Left renal cortex interstitium (tissue), 4 donors: ENCODE data around the gene NR3C2. TPM values are rescaled to one million over a fixed set of nuclear protein-coding genes. Genes with fewer than 3 reads are reported as not detected.
"Not testable (repeated sequence)": the region's sequence is repeated elsewhere in the genome, so short reads cannot be mapped to it uniquely, and the experiment has no call there.

Experiments
- DNase-seq, 4 donors: peaks; one replicate each; pipeline ENCODE4 v3.0.0-alpha.2; 2013; ENCODE audit warnings: low read depth in 4 of 4, low spot score in 2 of 4, missing footprints in 1 of 4
- polyA plus RNA-seq, 4 donors: library from polyadenylated mRNA; unstranded; fragments of 120-200 nt; gene quantifications; one replicate each; pipeline ENCODE4 v1.2.1, GENCODE V29; 2013; ENCODE audit not compliant: insufficient read length in 4 of 4

NR3C2 gene
- polyA plus RNA-seq, 4 donors: 14.0 to 20.0 (median 16.0) TPM

DNA sequence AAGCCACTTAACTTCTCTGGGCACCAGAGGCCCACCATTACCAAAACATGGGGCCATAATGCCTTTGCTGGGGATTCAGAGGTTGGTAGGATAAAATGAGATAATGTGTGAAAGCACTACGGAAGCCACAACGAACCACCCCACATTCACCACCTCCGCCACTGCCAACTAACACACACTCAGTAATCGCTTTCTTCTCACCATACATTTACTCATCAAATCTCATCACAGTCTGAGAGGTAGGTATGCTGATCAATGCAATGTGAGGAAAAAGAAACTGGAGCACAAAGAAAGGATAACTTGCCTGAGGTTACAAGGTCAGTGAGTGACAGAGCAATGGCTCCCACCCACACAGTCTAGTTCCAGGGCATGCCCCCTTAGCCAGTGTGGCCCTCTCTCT lies 257.3 kb downstream of the NR3C2 start:
- no peak for DNase-seq

DNA sequence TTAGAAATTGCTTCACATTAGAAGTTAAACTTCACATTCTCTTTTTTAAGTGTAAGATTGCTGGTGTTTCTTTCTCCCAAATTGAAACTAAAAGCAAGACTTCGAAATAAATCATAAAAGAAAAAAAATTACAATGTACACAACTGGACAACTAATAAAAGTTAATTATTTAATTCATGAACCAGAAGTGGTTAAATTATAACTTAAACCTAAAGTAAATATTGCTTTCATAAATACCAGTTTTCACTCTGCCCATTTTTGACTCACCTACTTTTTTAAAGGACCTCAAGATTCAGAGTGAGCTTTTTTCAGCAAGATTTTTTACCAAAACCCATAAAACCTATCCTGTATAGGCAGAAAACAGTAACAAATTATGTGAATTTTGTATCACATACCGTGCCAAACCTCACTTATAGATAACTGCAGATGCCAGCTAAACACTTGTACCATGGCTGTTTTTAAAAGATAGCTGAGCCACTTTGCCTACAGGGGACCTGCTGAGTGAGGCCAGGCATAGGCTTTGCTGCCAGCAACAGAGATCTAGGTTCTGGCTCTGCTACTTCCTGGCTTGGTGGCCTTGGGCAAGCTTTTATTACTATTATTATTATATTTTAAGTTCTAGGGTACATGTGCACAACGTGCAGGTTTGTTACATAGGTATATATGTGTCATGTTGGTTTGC lies 259.8 kb downstream of the NR3C2 start:
- no peak for DNase-seq

DNA sequence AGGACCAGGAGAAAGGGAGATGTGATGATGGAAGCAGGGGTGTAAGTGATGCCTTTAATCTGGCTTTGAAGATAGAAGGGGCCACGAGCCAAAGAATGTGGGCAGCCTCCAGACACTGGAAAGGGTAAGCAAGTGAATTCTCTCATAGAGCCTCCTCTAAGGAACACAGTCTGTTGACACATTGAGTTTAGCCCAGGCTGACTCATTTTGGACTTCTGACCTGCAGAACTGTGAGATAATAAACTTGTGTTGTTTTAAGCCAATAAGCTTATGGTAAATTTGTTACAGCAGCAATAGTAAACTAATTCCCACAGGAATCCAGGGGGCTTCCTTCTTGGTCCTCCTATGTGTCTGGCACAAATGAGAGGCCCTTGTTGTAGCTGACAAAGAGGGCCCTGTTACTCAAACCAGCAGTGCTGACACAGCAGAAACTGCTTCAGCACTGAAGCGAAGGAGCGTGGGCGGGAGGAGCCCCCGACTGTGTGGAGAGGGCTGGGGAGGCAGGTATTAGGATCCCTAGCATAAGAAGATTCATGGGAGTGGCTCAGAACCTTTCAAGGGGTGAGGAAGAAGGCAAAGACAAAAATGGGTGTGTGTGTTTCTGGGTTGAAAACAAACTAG lies 268.7 kb downstream of the NR3C2 start:
- no peak for DNase-seq

DNA sequence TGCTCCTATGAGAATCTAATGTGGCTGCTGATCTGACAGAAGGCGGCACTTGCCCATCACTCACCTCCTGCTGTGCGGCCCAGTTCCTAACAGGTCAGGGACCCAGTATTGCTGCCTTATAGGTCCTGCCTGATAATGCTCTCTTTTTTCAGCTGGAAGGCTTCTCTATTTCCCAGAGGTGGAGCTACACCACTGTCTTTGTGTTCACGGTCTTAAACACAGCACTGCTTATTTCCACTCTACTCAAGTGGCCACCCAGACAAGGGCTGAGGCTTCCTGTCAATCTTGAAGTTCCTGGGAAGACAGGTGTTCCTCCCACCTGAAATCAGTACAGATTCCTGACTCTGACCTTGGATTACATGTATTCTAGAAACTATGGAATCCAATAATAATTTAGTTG lies 270.6 kb downstream of the NR3C2 start:
- DNase-seq: no peak

DNA sequence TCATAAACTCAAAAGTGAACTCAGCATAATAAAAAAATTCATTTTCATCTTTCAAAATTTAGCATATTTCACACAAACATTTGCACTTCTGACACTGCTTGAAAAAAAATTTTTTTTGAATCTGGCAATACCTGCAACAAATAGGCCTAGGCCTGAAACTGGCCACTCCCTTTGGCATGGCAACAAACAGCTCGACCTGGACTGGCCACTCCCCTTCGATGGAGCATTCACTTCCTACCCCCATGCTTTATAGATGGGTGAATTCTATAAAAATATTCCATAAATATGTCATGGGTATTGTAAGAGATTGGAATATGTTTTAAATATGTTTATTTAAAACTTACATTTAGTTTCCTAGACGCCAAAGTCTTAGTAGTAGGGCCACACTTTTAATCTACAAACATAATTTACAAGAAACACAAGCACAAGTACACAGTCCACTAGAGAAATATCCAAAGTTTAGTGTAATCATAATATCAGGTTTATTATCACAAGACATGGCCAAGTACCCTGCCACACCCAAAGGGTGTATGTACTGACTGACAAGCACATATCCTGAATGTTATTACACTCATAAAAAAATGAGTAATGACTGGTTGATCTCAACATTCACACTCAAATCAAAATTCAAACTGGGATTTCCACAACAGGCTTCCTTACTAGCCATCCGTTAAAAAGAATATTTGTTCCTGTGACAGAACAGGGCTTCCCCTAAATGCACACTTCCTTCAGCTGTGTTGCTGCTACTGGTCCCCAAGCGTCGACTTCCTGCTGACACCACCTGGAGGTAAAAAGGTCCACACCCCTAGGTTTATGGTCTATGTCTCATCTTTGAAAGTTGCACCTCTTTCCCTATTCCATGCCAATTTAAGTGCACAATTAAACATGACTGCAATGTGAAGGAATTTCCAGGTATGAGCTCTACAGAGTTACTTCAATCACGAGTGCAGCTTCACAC lies 271.5 kb downstream of the NR3C2 start:
- no peak for DNase-seq

DNA sequence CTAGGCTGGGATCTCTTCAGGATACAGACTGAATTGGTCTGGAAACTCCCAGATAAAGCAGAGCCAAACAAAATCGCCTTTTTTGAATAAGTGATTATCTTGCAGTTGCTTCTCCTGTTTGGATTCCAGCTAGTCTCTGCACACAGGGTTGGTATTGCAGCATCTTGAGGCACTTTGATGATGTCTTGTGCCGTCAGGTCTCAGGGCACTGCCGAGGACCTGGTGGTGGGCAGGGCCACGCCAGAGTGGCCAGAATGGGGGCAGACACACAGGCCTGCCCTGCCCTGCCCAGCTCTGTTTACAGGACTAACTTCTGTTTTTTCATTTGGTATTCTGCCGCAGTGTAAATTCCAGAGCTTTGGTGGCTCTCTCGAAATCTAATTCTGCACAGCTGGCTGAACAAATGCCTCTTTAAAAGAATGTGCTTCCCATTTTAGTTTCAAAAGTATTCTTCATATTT lies 276.1 kb downstream of the NR3C2 start:
- DNase-seq: no peak

DNA sequence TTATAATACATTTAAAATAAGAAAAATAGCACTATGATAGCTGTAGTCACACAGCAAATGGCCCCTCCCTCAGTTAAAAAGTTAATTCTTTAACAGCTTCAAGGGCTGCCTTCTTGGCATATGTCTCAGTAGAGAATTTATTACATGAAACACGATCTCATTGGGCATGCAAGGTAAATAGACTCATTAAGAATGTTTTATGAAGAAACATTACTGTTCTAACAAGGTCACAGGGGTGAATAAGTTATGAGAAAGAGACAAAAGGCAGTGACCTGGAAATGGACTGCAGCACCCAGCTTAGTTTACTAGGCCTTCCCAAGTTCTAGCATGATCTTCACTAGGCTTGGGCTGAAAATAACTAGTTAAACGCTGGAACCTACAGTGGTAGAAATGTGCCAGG lies 277.7 kb downstream of the NR3C2 start:
- peak in 2 of 4 donors; percentile 53 to 59 for DNase-seq

DNA sequence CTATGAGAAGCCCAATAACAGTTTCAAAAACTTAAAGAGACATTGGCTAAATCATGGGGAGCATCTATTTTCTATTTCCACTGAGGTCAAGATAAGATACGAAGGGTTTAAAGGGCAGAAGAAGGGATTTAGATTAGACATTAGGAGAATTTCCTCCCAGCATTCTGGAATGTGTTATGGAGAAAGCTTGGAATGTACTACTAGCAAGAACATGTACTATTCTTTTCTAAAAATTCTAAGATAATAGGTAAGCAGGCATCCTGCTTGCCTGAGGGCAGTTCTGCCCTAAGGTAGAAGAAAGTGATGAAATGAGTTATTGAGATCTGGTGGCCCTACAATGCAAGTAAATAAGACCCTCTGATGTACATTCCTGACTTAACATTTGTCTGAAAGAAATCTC lies 279.2 kb downstream of the NR3C2 start:
- no peak for DNase-seq

DNA sequence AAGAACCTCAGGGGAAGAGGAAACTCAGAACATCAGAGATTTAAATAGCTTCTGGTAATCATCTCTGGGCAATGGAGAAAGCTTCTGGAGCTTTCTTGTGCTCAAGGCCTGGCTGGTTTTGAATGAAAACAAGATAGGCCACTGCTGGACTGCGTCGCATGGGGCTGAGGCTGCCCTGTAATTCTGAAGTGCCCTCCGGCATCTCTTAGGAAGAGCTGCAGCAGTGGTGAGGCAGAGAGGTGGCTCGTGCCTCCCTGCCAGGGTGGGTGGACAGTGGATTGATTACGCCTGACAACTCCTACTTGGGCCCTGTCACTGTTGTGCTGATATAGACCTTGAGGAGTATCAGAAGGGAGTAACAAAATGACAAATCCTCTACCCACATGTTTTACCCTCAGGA lies 279.7 kb downstream of the NR3C2 start:
- no peak for DNase-seq

DNA sequence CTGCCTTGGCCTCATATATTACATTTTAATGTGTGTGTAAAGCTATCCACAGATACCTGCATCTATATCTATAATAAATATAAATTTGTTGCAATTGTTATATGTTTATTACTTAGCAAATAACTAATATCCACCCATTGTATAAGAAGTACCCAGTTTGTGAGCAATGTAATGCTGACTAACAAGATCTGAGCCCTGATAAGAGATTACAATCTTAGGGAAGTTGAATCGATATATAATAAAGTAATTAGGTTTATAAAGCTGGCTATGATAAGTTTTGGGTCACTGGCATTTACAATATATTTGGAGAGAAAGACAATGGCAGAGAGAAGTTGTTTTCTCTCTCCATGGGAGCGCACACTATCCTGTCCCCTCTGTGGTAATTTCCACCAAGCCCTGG lies 280.6 kb downstream of the NR3C2 start:
- DNase-seq: no peak

DNA sequence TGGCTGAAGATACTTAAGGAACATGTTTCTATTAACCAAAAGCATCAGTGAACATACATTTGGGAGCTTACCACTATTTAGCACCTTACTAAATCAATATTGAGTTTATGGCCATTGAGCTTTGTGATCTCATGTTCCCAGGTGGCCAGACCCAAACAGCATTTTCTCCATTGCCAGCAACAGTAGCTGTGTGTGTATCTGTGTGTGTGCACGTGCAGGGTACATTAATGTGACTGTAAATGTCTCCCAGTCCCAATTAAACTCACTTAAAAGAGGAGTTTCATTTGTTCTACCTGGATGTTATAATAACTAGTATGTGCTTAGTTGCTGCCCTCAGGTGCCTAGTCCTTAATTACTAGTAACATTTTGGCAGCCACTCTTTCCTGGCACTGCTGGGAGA lies 282.4 kb downstream of the NR3C2 start:
- no peak for DNase-seq

DNA sequence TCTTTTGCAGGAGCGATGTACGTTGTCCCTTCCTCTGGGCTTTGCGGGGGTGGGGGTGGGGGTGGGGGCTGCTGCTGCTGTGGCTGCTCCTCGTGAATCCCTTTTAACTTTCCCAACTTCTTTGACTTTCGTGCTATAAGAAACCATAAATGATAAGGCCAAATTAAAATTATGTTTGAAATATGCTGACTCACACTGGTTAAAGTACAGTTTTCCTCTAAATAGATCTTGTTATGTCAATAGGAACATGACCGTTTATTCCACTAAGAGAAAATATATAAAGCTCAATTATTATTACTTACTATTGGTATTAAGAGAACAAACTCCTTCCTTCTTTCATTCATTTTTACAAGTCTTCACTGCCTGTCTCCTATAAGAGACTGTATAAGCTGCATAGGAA lies 287.4 kb downstream of the NR3C2 start:
- no peak for DNase-seq

DNA sequence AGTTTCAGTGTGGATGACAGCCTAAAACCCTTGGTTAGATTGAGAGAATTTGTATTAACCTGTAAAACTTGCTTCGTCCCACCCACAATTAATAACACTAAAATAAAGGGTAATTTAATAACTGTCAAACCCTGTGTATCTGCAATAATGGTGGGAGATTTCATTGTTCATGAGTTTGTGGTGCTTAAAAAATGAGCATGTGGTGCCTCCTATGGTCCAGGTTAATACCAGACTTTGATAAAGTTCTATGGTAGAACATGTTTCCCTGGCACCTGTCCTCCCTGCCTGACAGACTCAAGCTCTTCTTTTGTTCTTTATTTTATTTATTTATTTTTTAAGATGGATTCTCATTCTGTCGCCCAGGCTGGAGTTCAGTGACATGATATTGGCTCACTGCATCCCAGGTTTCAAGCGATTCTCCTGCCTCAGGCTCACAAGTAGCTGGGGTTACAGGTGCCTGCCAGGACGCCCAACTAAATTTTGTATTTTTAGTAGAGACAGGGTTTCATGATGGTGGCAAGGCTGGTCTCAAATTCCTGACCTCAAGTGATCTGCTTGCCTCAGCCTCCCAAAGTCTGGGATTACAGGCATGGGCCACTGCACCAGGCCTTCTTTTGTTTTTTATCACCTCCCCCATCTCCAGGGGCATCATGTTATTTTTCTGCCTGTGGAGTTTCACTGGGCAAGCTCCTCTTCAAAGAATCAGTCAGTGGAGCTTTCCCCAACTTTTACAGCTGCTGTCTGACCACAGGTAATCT lies 289.2 kb downstream of the NR3C2 start:
- peak; percentile 32 to 49 (median 40) for DNase-seq

DNA sequence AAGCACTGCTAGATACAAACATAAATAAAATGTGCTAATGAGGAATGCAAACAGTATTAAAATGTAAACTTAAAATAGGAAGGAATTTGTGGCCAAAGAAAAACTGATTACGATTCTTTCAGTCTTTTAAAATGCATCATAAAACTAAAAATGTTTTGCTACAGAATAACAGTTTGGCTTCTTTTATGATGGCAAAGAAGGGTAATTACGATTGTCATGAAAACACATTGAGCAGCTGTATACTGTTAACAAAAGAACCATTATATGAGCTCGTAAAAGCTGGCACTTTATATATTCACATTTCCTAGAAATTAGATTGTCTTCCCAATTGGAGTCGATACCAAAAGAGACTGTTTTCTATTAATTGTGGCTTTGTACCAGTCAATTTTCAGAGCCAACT lies 290.4 kb downstream of the NR3C2 start:
- no peak for DNase-seq

DNA sequence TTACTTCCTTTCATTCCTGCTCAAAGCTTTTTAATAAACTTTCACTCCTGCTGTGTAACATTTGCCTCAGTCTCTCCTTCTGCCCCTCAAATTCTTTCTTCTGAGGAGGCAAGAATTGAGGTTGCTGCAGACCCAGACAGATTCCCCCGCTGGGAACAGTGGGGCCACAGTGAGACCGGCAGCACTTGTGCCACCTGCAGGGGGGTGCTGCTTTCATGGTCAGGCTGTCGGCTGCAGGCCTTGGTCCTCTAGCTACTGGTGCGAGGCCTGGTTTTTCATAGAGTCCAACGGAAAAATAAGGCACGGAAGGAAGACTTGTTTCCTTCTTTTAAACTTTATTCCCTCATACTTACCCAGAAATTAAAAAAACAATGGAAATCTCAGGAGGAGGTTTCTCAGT lies 296.7 kb downstream of the NR3C2 start:
- no peak for DNase-seq

DNA sequence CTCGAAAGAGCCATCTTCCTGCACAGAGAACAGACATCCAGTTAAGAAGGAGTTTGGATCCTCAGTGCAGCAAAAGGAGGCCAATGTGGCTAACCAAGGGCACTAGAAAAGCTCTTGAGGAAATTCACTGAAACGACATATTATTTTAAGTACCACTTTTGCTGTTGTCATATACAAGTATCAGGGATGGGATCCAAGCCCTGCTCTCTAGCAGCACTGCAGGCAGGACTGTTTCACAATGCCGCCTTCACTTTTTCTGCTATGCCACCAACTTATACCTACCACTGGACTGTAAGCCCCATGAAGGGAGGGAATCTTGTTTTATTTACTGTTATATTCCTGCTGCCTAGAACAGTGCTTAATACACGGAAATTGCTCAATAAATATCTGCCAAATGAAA lies 299.0 kb downstream of the NR3C2 start:
- no peak for DNase-seq

DNA sequence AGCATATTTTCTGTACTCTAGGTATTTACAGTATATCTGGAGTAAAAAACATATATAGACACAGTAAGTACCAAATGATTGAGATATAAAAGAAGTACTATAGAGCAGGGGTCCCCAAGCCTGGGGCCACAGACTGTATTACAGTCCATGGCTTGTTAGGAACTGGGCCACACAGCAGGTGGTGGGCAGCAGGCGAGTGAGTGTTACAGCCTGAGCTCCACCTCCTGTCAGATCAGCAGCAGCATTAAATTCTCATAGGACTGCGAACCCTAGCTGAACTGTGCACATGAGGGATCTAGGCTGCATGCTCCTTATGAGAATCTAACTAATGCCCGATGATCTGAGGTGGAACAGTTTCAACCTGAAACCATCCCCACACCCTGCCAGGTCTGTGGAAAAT lies 300.7 kb downstream of the NR3C2 start:
- no peak for DNase-seq

DNA sequence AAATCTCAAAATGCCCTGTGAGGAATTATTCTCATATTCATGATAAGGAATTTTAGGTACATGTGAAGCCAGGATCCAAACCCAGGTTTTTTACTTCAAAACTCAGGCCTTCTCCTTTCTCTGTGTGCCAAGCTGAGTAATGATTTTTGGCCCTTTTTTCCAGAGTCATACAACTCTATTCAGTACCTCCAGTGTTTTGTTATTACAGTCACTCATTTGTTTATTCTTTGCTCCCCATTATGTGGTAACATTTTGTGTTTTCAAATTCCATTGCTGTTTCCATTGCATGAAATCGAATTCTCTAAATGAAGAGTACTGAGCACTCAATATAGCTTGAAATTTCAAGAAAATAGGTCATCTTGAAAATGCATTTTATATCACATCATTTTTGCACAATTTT lies 315.4 kb downstream of the NR3C2 start:
- DNase-seq: no peak

DNA sequence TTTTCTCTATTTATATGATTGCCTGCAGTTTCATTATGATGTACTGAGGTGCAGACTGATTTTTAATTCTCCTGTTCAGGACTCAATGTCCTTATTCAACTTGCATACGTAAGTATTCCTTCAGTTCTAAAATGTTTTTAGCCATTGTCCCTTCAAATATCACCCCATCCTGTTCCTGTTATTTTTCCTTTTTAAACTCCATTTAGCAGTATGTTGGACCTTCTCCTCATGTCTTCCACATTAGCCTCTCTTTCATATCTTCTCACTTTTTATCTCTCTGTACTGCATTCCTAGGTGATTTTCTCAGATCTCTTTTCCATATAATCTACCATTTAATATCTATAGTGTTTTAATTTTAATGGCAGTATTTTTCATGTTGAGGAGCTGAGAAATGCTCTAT lies 317.7 kb downstream of the NR3C2 start:
- no peak for DNase-seq

DNA sequence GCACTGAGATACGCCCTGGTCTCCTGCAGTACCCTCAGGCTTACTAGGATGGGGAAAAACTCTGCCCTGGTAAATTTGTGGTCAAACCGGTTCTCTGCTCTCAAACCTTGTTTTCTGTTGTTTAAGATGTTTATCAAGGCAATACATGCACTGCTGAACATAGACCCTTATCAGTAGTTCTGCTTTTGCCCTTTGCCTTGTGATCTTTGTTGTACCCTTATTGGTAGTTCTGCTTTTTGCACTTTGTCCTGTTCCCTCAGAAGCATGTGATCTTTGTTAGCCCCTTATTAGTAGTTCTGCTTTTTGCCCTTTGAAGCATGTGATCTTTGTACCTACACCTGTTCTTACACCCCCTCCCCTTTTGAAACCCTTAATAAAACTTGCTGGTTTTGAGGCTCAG lies 319.1 kb downstream of the NR3C2 start:
- not testable (repeated sequence) for DNase-seq

DNA sequence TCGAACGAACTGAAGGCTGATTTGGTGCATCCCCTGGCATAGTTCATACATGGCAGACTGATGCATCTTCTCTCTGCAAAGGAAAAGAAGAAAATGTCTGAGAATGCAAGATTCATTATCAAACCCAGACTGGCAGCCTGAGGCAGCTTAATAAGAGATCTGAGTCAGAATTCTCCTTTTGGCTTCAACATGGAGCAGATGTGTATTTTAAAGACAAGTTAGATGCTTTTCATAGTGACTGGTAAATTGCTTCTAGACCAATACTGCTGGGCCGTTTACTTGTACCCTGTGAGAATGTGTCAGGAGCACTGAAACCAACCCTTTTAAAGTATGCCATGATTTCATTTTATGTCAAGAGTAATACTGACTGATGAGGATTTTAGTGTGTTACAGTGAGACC lies 322.0 kb downstream of the NR3C2 start:
- DNase-seq: no peak
